Osteoblast (primary cell): ENCODE data around the gene TSEN54. TPM values are rescaled to one million over a fixed set of nuclear protein-coding genes. Genes with fewer than 3 reads are reported as not detected.
A peak's percentile ranks its signal among the peaks of the same experiment; 100 is the strongest.

Experiments used
- DNase-seq: peaks from one replicate; pipeline ENCODE4 v3.0.0; 2011; ENCODE audit warnings: low spot score, mixed read lengths; ENCODE audit not compliant: insufficient read length; ENCODE audit errors: missing footprints
- H2AFZ ChIP-seq: 2 replicates; pipeline ENCODE4 v1.6.0; 2011; ENCODE audit warnings: mild to moderate bottlenecking, low read length
- H3K27ac ChIP-seq: 2 replicates; pipeline ENCODE4 v1.5.1; 2011; ENCODE audit warnings: mild to moderate bottlenecking, low read depth, low read length, moderate library complexity
- H3K27me3 ChIP-seq: 2 replicates; pipeline ENCODE4 v1.6.0; 2012; ENCODE audit warnings: mild to moderate bottlenecking, control low read depth, inconsistent platforms, low read length, moderate library complexity; ENCODE audit not compliant: insufficient read depth
- H3K36me3 ChIP-seq: 2 replicates; pipeline ENCODE4 v1.5.1; 2011; ENCODE audit warnings: mild to moderate bottlenecking, low read length, control low read depth, moderate library complexity; ENCODE audit not compliant: insufficient read depth
- H3K4me1 ChIP-seq: 2 replicates; pipeline ENCODE4 v1.5.1; 2011; ENCODE audit warnings: mild to moderate bottlenecking, low read length, control low read depth, moderate library complexity; ENCODE audit not compliant: insufficient read depth
- H3K4me2 ChIP-seq: 2 replicates; pipeline ENCODE4 v1.6.0; 2011; ENCODE audit warnings: mild to moderate bottlenecking, low read length; ENCODE audit not compliant: insufficient read depth
- H3K4me3 ChIP-seq: fragments of 200-600 bp; sonication (generic); 3 replicates; pipeline ENCODE4 v1.5.1; 2012; ENCODE audit warnings: mild to moderate bottlenecking, low read length, inconsistent platforms; ENCODE audit not compliant: insufficient read depth
- H3K79me2 ChIP-seq: 2 replicates; pipeline ENCODE4 v1.6.0; 2012; ENCODE audit warnings: mild to moderate bottlenecking, low read length, control low read depth, inconsistent platforms; ENCODE audit not compliant: insufficient read depth
- H3K9me3 ChIP-seq: 2 replicates; pipeline ENCODE4 v1.5.1; 2011; ENCODE audit warnings: low read depth, low read length, control low read depth
- H4K20me1 ChIP-seq: 2 replicates; pipeline ENCODE4 v1.6.0; 2012; ENCODE audit warnings: mild to moderate bottlenecking, low read length, control low read depth; ENCODE audit not compliant: insufficient read depth
- CTCF ChIP-seq: IDR thresholded peaks from 2 replicates; pipeline ENCODE4 v1.5.1; 2011; ENCODE audit warnings: mild to moderate bottlenecking, low read depth, low read length, moderate library complexity; ENCODE audit errors: extremely low read depth
- total RNA-seq: library from RNA; depleted of rRNA; stranded (reverse); fragments of >200 nt; gene quantifications from 2 replicates; pipeline ENCODE4 v1.2.3, GENCODE V29; 2012

Gene TSEN54
- total RNA-seq = 9.7 and 10.9 TPM in 2 replicates

- H3K4me1 ChIP-seq = peaks cover 15% of the 10 kb centered on the region
- peaks cover 27% of the 10 kb centered on the region for H3K79me2 ChIP-seq
- peaks cover 13% of the 10 kb centered on the region for H3K36me3 ChIP-seq
- peak within 1 kb of the TSS; percentile 98 for H2AFZ ChIP-seq
- H3K27me3 ChIP-seq = no peaks in the 10 kb centered on the region
- H3K27ac ChIP-seq = no peak within 1 kb of the TSS
- peaks cover 25% of the 10 kb centered on the region for H4K20me1 ChIP-seq
- peak within 1 kb of the TSS; percentile 94 for H3K4me2 ChIP-seq
- H3K4me3 ChIP-seq = peak within 1 kb of the TSS; percentile 86
- no peak for TF ChIP-seq CTCF
- no peaks in the 10 kb centered on the region for H3K9me3 ChIP-seq
- peak; percentile 100 for DNase-seq
Measured at GRCh38 chr17:75516255-75516618, at the start of gene TSEN54. TSS of gene TSEN54 (plus strand) at chr17:75516528. CDS start at chr17:75516561, 33 bp downstream.

GRCh38 chr17:75468291-75468754 lies 48.0 kb upstream of the TSEN54 start:
- TF ChIP-seq CTCF = no peak
- peak; percentile 68 for DNase-seq
- no peaks in the 10 kb centered on the region for H3K4me1 ChIP-seq
- peaks cover 7% of the 10 kb centered on the region for H4K20me1 ChIP-seq
- H3K4me2 ChIP-seq = no peak overlapping the region
- H3K27me3 ChIP-seq = no peaks in the 10 kb centered on the region
- H3K27ac ChIP-seq = no peak overlapping the region
- H3K79me2 ChIP-seq = peaks cover 30% of the 10 kb centered on the region
- H2AFZ ChIP-seq = peak overlapping the region; percentile 49
- H3K36me3 ChIP-seq = peaks cover 9% of the 10 kb centered on the region
- H3K4me3 ChIP-seq = no peak overlapping the region
- no peaks in the 10 kb centered on the region for H3K9me3 ChIP-seq

- Histone ChIP-seq H3K27ac (no peak overlapping the region), H2AFZ (no peak overlapping the region), H4K20me1 (peaks cover 3% of the 10 kb centered on the region), H3K4me2 (no peak overlapping the region), H3K9me3 (no peaks in the 10 kb centered on the region), H3K79me2 (peaks cover 25% of the 10 kb centered on the region), H3K4me1 (no peaks in the 10 kb centered on the region), H3K4me3 (no peak overlapping the region), H3K36me3 (peaks cover 10% of the 10 kb centered on the region), H3K27me3 (no peaks in the 10 kb centered on the region)
- TF ChIP-seq CTCF = no peak
- no peak for DNase-seq
Measured at GRCh38 chr17:75468779-75469373, 47.5 kb upstream of the TSEN54 start.

GRCh38 chr17:75471207-75471606 lies 45.1 kb upstream of the TSEN54 start:
- H3K4me3 ChIP-seq = no peak overlapping the region
- DNase-seq = peak; percentile 50
- no peak for TF ChIP-seq CTCF
- no peaks in the 10 kb centered on the region for H3K9me3 ChIP-seq
- H3K4me2 ChIP-seq = no peak overlapping the region
- no peaks in the 10 kb centered on the region for H3K27me3 ChIP-seq
- peaks cover 16% of the 10 kb centered on the region for H3K79me2 ChIP-seq
- H2AFZ ChIP-seq = no peak overlapping the region
- H3K4me1 ChIP-seq = peaks cover 4% of the 10 kb centered on the region
- peaks cover 14% of the 10 kb centered on the region for H4K20me1 ChIP-seq
- no peak overlapping the region for H3K27ac ChIP-seq
- peaks cover 10% of the 10 kb centered on the region for H3K36me3 ChIP-seq
